ENCODE data around the gene SZT2.
"Not testable (repeated sequence)": the region's sequence is repeated elsewhere in the genome, so short reads cannot be mapped to it uniquely, and the experiment has no call there.

SZT2 gene

GRCh38 chr1:43366601-43367025, 23.1 kb upstream of the SZT2 start:
- no peaks in the 10 kb centered on the region for H4K20me1 ChIP-seq (ENCODE audit: insufficient read depth, low read length)
- no peak overlapping the region for H2AFZ ChIP-seq (ENCODE audit: low read depth, low read length)
- peaks cover 10% of the 10 kb centered on the region for H3K4me1 ChIP-seq (ENCODE audit: low read length)
- H3K4me2 ChIP-seq (ENCODE audit: low read length) = peak overlapping the region; percentile 91
- no peak for TF ChIP-seq CTCF (IDR thresholded peaks at IDR 0.05; ENCODE audit: low read depth, low read length)
- no peak for TF ChIP-seq EZH2phosphoT487 (IDR thresholded peaks at IDR 0.05; ENCODE audit: low read depth)
- peaks cover 39% of the 10 kb centered on the region for H3K79me2 ChIP-seq (ENCODE audit: low read length)
- H3K27me3 ChIP-seq (ENCODE audit: low read depth, low read length) = no peaks in the 10 kb centered on the region
- H3K36me3 ChIP-seq (replicated peaks; ENCODE audit: low read depth, low read length) = peaks cover 20% of the 10 kb centered on the region
- H3K4me3 ChIP-seq (ENCODE audit: low read length) = peak overlapping the region; percentile 100
- H3K9me3 ChIP-seq (ENCODE audit: insufficient read depth, low read length) = no peaks in the 10 kb centered on the region
- peak overlapping the region; percentile 100 for H3K9ac ChIP-seq (ENCODE audit: low read length)
- peak overlapping the region; percentile 86 for H3K27ac ChIP-seq (ENCODE audit: low read length)

DNA sequence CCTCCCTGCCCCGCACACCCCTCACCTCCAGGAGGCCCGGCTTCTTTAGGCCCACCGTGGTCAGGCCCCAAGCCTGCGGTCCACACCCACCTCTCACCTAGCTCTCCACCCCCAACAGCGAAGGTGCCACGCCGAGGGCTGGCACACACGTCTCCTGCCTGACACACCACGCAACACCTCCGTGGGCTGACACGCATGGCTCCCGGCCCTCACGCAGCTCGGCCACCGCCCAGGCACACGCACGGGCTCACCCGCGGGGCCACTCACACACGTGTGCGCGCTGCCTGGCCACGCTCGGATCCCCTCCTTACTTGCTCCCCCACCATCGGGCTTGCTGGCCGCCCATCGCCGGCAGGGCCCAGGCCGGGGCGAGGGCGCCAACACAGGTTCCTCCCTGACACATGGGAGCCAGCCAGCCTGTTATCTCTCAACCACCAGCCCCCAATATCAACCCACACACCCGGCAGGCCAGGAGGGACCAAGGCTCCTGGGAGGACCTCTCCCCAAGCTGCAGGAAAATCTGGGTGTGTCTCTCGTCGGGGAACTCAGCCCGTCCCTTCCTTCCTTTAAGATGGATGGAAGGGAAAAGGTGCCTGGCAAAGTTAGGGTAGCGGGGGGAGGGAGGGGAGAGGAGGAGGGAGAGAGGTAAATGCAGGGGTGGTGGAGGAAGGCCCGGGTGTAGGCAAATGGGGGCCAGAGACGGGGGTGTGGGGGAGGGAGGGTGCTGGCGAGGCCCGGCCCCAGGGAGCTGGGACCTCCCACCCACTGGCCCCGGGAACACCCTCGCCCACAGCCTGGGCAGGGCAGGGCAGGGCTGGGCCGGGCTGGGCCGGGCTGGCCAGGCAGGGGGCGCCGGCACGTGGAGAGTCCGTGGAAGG, 22.4 kb upstream of the SZT2 start:
- peak overlapping the region; percentile 91 for H3K4me2 ChIP-seq (ENCODE audit: low read length)
- H3K4me3 ChIP-seq (ENCODE audit: low read length) = peak overlapping the region; percentile 100
- peaks cover 10% of the 10 kb centered on the region for H3K4me1 ChIP-seq (ENCODE audit: low read length)
- H3K36me3 ChIP-seq (replicated peaks; ENCODE audit: low read depth, low read length) = peaks cover 13% of the 10 kb centered on the region
- H3K27ac ChIP-seq (ENCODE audit: low read length) = peak overlapping the region; percentile 86
- H3K27me3 ChIP-seq (ENCODE audit: low read depth, low read length) = no peaks in the 10 kb centered on the region
- H3K9me3 ChIP-seq (ENCODE audit: insufficient read depth, low read length) = no peaks in the 10 kb centered on the region
- TF ChIP-seq EZH2phosphoT487 (IDR thresholded peaks at IDR 0.05; ENCODE audit: low read depth) (no peak), CTCF (IDR thresholded peaks at IDR 0.05; ENCODE audit: low read depth, low read length) (no peak)
- H2AFZ ChIP-seq (ENCODE audit: low read depth, low read length) = no peak overlapping the region
- H3K9ac ChIP-seq (ENCODE audit: low read length) = peak overlapping the region; percentile 100
- H3K79me2 ChIP-seq (ENCODE audit: low read length) = peaks cover 37% of the 10 kb centered on the region
- no peaks in the 10 kb centered on the region for H4K20me1 ChIP-seq (ENCODE audit: insufficient read depth, low read length)

DNA sequence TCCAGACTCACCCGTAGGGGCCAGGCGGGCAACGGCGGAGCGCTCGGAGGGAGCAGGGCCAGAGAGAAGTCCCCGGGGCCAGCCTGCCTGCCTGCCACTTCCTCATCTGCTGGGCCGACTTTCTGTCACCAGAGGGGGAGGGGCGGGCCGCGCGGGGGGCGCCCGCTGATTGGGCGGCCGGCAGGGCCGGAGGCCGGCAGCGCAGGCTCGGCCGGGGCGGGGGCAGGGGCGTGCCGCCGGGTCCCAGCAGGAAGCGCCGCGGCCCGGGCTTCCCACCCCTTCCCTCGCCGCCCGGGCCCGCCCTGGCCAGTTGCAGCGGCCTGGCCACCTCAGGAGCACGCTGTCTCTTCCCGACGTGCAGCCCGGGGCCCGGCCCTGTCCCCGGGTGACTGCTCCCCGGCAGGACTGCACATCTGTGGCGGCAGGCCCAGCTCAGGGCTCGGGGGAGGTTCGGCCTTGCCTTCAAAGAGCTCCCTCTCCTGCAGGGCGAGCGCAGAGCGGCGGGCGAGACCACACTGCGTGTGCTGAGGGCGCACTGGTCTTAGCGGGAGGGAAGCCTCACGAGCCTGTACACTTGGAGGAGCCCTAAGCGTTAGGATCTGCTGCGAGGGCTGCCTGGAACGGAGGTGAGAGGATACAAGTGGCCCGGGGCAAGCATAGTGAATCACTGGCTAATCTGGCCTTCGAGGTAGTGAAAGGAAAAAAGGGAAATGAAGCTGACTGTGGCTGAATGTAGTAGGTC, 21.6 kb upstream of the SZT2 start, which contains the start of gene ELOVL1:
Gene ELOVL1, minus strand, starts transcription at position 108 of the 742 bp plus-strand sequence. CDS start 2,402 bp downstream, outside the sequence.
- Histone ChIP-seq H3K27me3 (ENCODE audit: low read depth, low read length) (no peaks in the 10 kb centered on the region), H3K4me2 (ENCODE audit: low read length) (peak within 1 kb of the TSS; percentile 96), H3K36me3 (replicated peaks; ENCODE audit: low read depth, low read length) (peaks cover 12% of the 10 kb centered on the region), H2AFZ (ENCODE audit: low read depth, low read length) (peak within 1 kb of the TSS; percentile 72), H4K20me1 (ENCODE audit: insufficient read depth, low read length) (no peaks in the 10 kb centered on the region), H3K9me3 (ENCODE audit: insufficient read depth, low read length) (no peaks in the 10 kb centered on the region), H3K4me1 (ENCODE audit: low read length) (peaks cover 10% of the 10 kb centered on the region), H3K27ac (ENCODE audit: low read length) (peak within 1 kb of the TSS; percentile 94), H3K4me3 (ENCODE audit: low read length) (peak within 1 kb of the TSS; percentile 100), H3K9ac (ENCODE audit: low read length) (peak within 1 kb of the TSS; percentile 100), H3K79me2 (ENCODE audit: low read length) (peaks cover 37% of the 10 kb centered on the region)
- TF ChIP-seq EZH2phosphoT487 (IDR thresholded peaks at IDR 0.05; ENCODE audit: low read depth) (no peak), CTCF (IDR thresholded peaks at IDR 0.05; ENCODE audit: low read depth, low read length) (peak; percentile 22; the same call in 1 of the 2 replicates)

GRCh38 chr1:43368646-43369020, 21.1 kb upstream of the SZT2 start:
- Histone ChIP-seq H2AFZ (ENCODE audit: low read depth, low read length) (peak overlapping the region; percentile 72), H3K4me2 (ENCODE audit: low read length) (peak overlapping the region; percentile 96), H3K36me3 (replicated peaks; ENCODE audit: low read depth, low read length) (peaks cover 12% of the 10 kb centered on the region), H3K4me3 (ENCODE audit: low read length) (peak overlapping the region; percentile 100), H3K9me3 (ENCODE audit: insufficient read depth, low read length) (no peaks in the 10 kb centered on the region), H3K27ac (ENCODE audit: low read length) (peak overlapping the region; percentile 94), H3K79me2 (ENCODE audit: low read length) (peaks cover 37% of the 10 kb centered on the region), H3K27me3 (ENCODE audit: low read depth, low read length) (no peaks in the 10 kb centered on the region), H3K9ac (ENCODE audit: low read length) (peak overlapping the region; percentile 99), H3K4me1 (ENCODE audit: low read length) (peaks cover 10% of the 10 kb centered on the region), H4K20me1 (ENCODE audit: insufficient read depth, low read length) (no peaks in the 10 kb centered on the region)
- TF ChIP-seq CTCF (IDR thresholded peaks at IDR 0.05; ENCODE audit: low read depth, low read length) (no peak), EZH2phosphoT487 (IDR thresholded peaks at IDR 0.05; ENCODE audit: low read depth) (no peak)

DNA sequence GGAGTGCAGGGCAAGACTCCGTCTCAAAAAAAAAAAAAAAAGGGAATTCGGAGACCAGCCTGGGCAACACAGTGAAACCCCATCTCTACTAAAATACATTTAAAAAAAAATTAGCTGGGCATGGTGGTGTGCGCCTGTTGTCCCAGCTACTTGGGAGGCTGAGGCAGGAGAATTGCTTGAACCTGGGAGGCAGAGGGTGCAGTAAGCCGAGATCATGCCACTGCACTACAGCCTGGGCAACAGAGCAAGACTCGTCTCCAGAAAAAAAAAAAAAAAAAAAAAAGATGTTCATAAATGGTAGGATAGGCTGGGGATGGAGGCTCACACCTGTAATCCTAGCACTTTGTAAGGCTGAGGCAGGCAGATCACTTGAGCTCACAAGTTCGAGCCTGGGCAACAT, 19.9 kb upstream of the SZT2 start:
- H3K4me2 ChIP-seq (ENCODE audit: low read length); H4K20me1 ChIP-seq (ENCODE audit: insufficient read depth, low read length); H3K9ac ChIP-seq (ENCODE audit: low read length); H3K27ac ChIP-seq (ENCODE audit: low read length); H3K36me3 ChIP-seq (replicated peaks; ENCODE audit: low read depth, low read length); H2AFZ ChIP-seq (ENCODE audit: low read depth, low read length); H3K4me1 ChIP-seq (ENCODE audit: low read length); H3K9me3 ChIP-seq (ENCODE audit: insufficient read depth, low read length); H3K27me3 ChIP-seq (ENCODE audit: low read depth, low read length); H3K4me3 ChIP-seq (ENCODE audit: low read length): not testable (repeated sequence)
- H3K79me2 ChIP-seq (ENCODE audit: low read length) = peaks cover 37% of the 10 kb centered on the region

Data from OCI-LY3 (cell line).